PC-9 (cell line): ENCODE results near the gene NISCH. TPM values are rescaled to one million over a fixed set of nuclear protein-coding genes. Genes with fewer than 3 reads are reported as not detected.

Experiments used
- BruUV-seq: library from RNA; stranded (reverse); fragments of 400-500 nt; replicated peaks from 2 replicates; lab custom pipeline; 2021; lab: Mats Ljungman, UMichigan
- CTCF ChIA-PET: fragments of 300-600 bp; sonication (Branson Sonifier 250); formaldehyde crosslinking; loops from one replicate; lab custom pipeline; 2022; ENCODE audit warnings: antibody characterized with exemption; lab: Charles Lee
- POLR2A ChIA-PET: fragments of 300-600 bp; sonication (Branson Sonifier 250); formaldehyde crosslinking; loops from one replicate; lab custom pipeline; 2022; ENCODE audit warnings: antibody characterized with exemption; ENCODE audit not compliant: unreplicated experiment; lab: Charles Lee
- DNase-seq, 2 experiments: peaks; one replicate each; pipeline versions ENCODE4 v3.0.0 to v3.0.0-alpha.2; 2015 to 2022; ENCODE audit warnings: mixed read lengths in 1 of 2
- H2AFZ ChIP-seq: fragments of 200-600 bp; sonication (generic); 2 replicates; pipeline ENCODE4 v1.8.1; 2017; ENCODE audit warnings: antibody characterized with exemption
- H3F3A ChIP-seq: fragments of 200-600 bp; sonication (generic); 2 replicates; pipeline ENCODE4 v1.8.1; 2017; ENCODE audit warnings: antibody characterized with exemption, mild to moderate bottlenecking, low read depth; ENCODE audit not compliant: insufficient read depth
- H3K27ac ChIP-seq: fragments of 200-600 bp; sonication (generic); 2 replicates; pipeline ENCODE4 v1.6.1; 2016; ENCODE audit warnings: mixed run types
- H3K27me3 ChIP-seq: fragments of 200-600 bp; sonication (generic); 2 replicates; pipeline ENCODE4 v1.6.1; 2016; ENCODE audit warnings: low read depth, mixed run types; ENCODE audit not compliant: insufficient read depth
- H3K36me3 ChIP-seq: fragments of 200-600 bp; sonication (generic); 2 replicates; pipeline ENCODE4 v1.6.1; 2016; ENCODE audit warnings: low read depth, mixed run types
- H3K4me1 ChIP-seq: fragments of 200-600 bp; sonication (generic); replicated peaks from 2 replicates; pipeline ENCODE4 v1.6.1; 2016; ENCODE audit warnings: mixed run types; ENCODE audit not compliant: insufficient read depth
- H3K4me2 ChIP-seq: fragments of 200-600 bp; sonication (generic); 2 replicates; pipeline ENCODE4 v1.6.1; 2017; ENCODE audit warnings: mixed run types
- H3K4me3 ChIP-seq: fragments of 200-600 bp; sonication (generic); 2 replicates; pipeline ENCODE4 v1.6.1; 2016; ENCODE audit warnings: mixed run types
- H3K79me2 ChIP-seq: fragments of 200-600 bp; sonication (generic); 2 replicates; pipeline ENCODE4 v1.6.1; 2017; ENCODE audit warnings: low read depth, mixed run types
- H3K9me2 ChIP-seq: fragments of 200-600 bp; sonication (generic); 2 replicates; pipeline ENCODE4 v1.8.1; 2017; ENCODE audit warnings: mild to moderate bottlenecking; ENCODE audit not compliant: insufficient read depth
- H3K9me3 ChIP-seq: fragments of 200-600 bp; sonication (generic); 2 replicates; pipeline ENCODE4 v1.8.1; 2016; ENCODE audit warnings: low read depth; ENCODE audit not compliant: insufficient read depth
- H4K20me1 ChIP-seq: fragments of 200-600 bp; sonication (generic); 2 replicates; pipeline ENCODE4 v1.8.1; 2017; ENCODE audit not compliant: insufficient read depth
- CTCF ChIP-seq: fragments of 200-600 bp; sonication (generic); conservative IDR thresholded peaks from 2 replicates; pipeline ENCODE4 v1.6.1; 2017; ENCODE audit warnings: mixed run types, antibody characterized with exemption, mild to moderate bottlenecking, moderate library complexity
- EZH2 ChIP-seq: fragments of 200-600 bp; sonication (generic); IDR thresholded peaks from 2 replicates; pipeline ENCODE4 v1.8.0; 2017; ENCODE audit warnings: antibody characterized with exemption, low read depth
- intact Hi-C: fragments of 100-400 bp; cut with micrococcal nuclease; formaldehyde crosslinking; loops from one replicate; pipeline ENCODE4 v1.10.0; 2022; ENCODE audit not compliant: unreplicated experiment
- total RNA-seq: library from RNA; stranded (reverse); gene quantifications from 2 replicates; pipeline ENCODE4 v1.2.3, GENCODE V29; 2021

Gene NISCH
- total RNA-seq, 1 experiment from 2014 or later: 66.1 TPM

- peaks cover 33% of the 10 kb centered on the region for H3K79me2 ChIP-seq
Observed at GRCh38 chr3:52539010-52539653, 83.7 kb downstream of the NISCH start.

GRCh38 chr3:52541050-52541449 lies 85.6 kb downstream of the NISCH start:
- no peak overlapping the region for H3K4me3 ChIP-seq
- H3F3A ChIP-seq: peaks cover 9% of the 10 kb centered on the region; the same call in 1 of the 2 replicates
- ChIA-PET CTCF (no interaction called here), POLR2A (no interaction called here)
- peaks cover 21% of the 10 kb centered on the region for H3K4me1 ChIP-seq
- H3K27ac ChIP-seq: no peak overlapping the region
- no peaks in the 10 kb centered on the region for H3K9me3 ChIP-seq
- H3K4me2 ChIP-seq: no peak overlapping the region
- H4K20me1 ChIP-seq: peaks cover 5% of the 10 kb centered on the region; the same call in 1 of the 2 replicates
- TF ChIP-seq EZH2 (no peak), CTCF (no peak)
- intact Hi-C loops: no loop called here
- H3K27me3 ChIP-seq: no peaks in the 10 kb centered on the region
- no peaks in the 10 kb centered on the region for H3K36me3 ChIP-seq
- peaks cover 33% of the 10 kb centered on the region for H3K79me2 ChIP-seq
- H2AFZ ChIP-seq: no peak overlapping the region
- H3K9me2 ChIP-seq: no peaks in the 10 kb centered on the region
- no TSS peak for BruUV-seq
- DNase-seq: no peak

More at GRCh38 chr3:52539010-52539653, 83.7 kb downstream of the NISCH start:
- intact Hi-C loops: no loop called here
- peak overlapping the region; percentile 100; the same call in 1 of the 2 replicates for H3K4me2 ChIP-seq
- H4K20me1 ChIP-seq: peaks cover 5% of the 10 kb centered on the region; the same call in 1 of the 2 replicates
- no peaks in the 10 kb centered on the region for H3K36me3 ChIP-seq
- BruUV-seq: no TSS peak
- DNase-seq: no peak
- H3K9me2 ChIP-seq: no peaks in the 10 kb centered on the region
- POLR2A ChIA-PET: no interaction called here
- H2AFZ ChIP-seq: no peak overlapping the region
- no peaks in the 10 kb centered on the region for H3K27me3 ChIP-seq
- no peaks in the 10 kb centered on the region for H3K9me3 ChIP-seq
- peaks cover 21% of the 10 kb centered on the region for H3K4me1 ChIP-seq
- H3K27ac ChIP-seq: no peak overlapping the region
- no peak for TF ChIP-seq EZH2
- no peak for TF ChIP-seq CTCF
- no peak overlapping the region for H3K4me3 ChIP-seq
- CTCF ChIA-PET: no interaction called here
- peaks cover 22% of the 10 kb centered on the region; the same call in 1 of the 2 replicates for H3F3A ChIP-seq

Other genes starting within 250 kb of the NISCH start
- 0.30 and 0.44 TPM in 2 replicates for gene TLR9, start 230.0 kb upstream of the NISCH start, total RNA-seq
- 102 and 115 TPM in 2 replicates for gene TWF2, start 216.4 kb upstream of the NISCH start, total RNA-seq
- gene PPM1M, start 209.8 kb upstream of the NISCH start, total RNA-seq: 16.2 TPM in 2 replicates
- 34.2 and 44.5 TPM in 2 replicates for gene WDR82, start 177.0 kb upstream of the NISCH start, total RNA-seq
- gene GLYCTK, start 167.8 kb upstream of the NISCH start, total RNA-seq: 8.9 and 11.1 TPM in 2 replicates
- 5.9 and 6.6 TPM in 2 replicates for gene DNAH1, start 139.3 kb upstream of the NISCH start, total RNA-seq
- gene BAP1, start 45.6 kb upstream of the NISCH start, total RNA-seq: 81.4 and 81.7 TPM in 2 replicates
- 14.0 and 14.5 TPM in 2 replicates for gene PHF7, start 44.9 kb upstream of the NISCH start, total RNA-seq
- 1.3 and 1.4 TPM in 2 replicates for gene SEMA3G, start 10.5 kb upstream of the NISCH start, total RNA-seq
- gene TNNC1, start 1.6 kb upstream of the NISCH start, total RNA-seq: 8.3 and 8.4 TPM in 2 replicates
- gene STAB1, start 39.7 kb downstream of the NISCH start, total RNA-seq: 0.04 TPM in 1 of 2 replicates, not detected in the other
- 172 and 215 TPM in 2 replicates for gene NT5DC2, start 78.3 kb downstream of the NISCH start, total RNA-seq
- 13.3 and 16.5 TPM in 2 replicates for gene UQCC5, start 81.0 kb downstream of the NISCH start, total RNA-seq
- gene PBRM1, start 230.3 kb downstream of the NISCH start, total RNA-seq: 35.2 and 42.8 TPM in 2 replicates
- 82.3 and 91.2 TPM in 2 replicates for gene GNL3, start 230.4 kb downstream of the NISCH start, total RNA-seq